RPMI7951 (cell line): Measurements from ENCODE around the gene GPLD1. TPM values are rescaled to one million over a fixed set of nuclear protein-coding genes. Genes with fewer than 3 reads are reported as not detected.

Experiments used
- DNase-seq: peaks from one replicate; pipeline ENCODE4 v3.0.0-alpha.2; 2012; ENCODE audit warnings: low read depth
- total RNA-seq: library from RNA; depleted of rRNA; stranded (reverse); fragments of >200 nt; shearing (Covaris generic); gene quantifications from 2 replicates; pipeline ENCODE4 v1.2.3, GENCODE V29; 2014

GPLD1 gene
- total RNA-seq, 1 experiment from 2014 or later, result not detected

GRCh38 chr6:24455061-24455460 is 34.3 kb downstream of the GPLD1 start:
- DNase-seq, result no peak

- no peak for DNase-seq
Measured at GRCh38 chr6:24454452-24454851, 34.9 kb downstream of the GPLD1 start.

- no peak for DNase-seq
Measured at GRCh38 chr6:24453921-24454320, 35.5 kb downstream of the GPLD1 start.

GRCh38 chr6:24451581-24452388 is 37.6 kb downstream of the GPLD1 start:
- DNase-seq, result no peak

- no peak for DNase-seq
Measured at GRCh38 chr6:24448828-24449525, 40.4 kb downstream of the GPLD1 start.

- no peak for DNase-seq
Measured at GRCh38 chr6:24448396-24448795, 41.0 kb downstream of the GPLD1 start.

GRCh38 chr6:24446670-24447069 is 42.7 kb downstream of the GPLD1 start:
- no peak for DNase-seq

- DNase-seq, result no peak
Measured at GRCh38 chr6:24445704-24446103, 43.7 kb downstream of the GPLD1 start.

- no peak for DNase-seq
Measured at GRCh38 chr6:24444588-24444987, 44.8 kb downstream of the GPLD1 start.

- no peak for DNase-seq
Measured at GRCh38 chr6:24441599-24441904, 47.8 kb downstream of the GPLD1 start.

- no peak for DNase-seq
Measured at GRCh38 chr6:24440897-24441598, 48.3 kb downstream of the GPLD1 start.

- DNase-seq, result no peak
Measured at GRCh38 chr6:24439858-24440539, 49.4 kb downstream of the GPLD1 start.

- no peak for DNase-seq
Measured at GRCh38 chr6:24436979-24437378, 52.4 kb downstream of the GPLD1 start.

- no peak for DNase-seq
Measured at GRCh38 chr6:24432611-24433010, 56.8 kb downstream of the GPLD1 start.

GRCh38 chr6:24431045-24431451 is 58.3 kb downstream of the GPLD1 start:
- DNase-seq, result peak; percentile 48

GRCh38 chr6:24430086-24430485 is 59.3 kb downstream of the GPLD1 start:
- no peak for DNase-seq

- no peak for DNase-seq
Measured at GRCh38 chr6:24429146-24429545, 60.2 kb downstream of the GPLD1 start.

GRCh38 chr6:24428615-24429014 is 60.8 kb downstream of the GPLD1 start:
- no peak for DNase-seq

- no peak for DNase-seq
Measured at GRCh38 chr6:24426729-24427446, 62.5 kb downstream of the GPLD1 start.

GRCh38 chr6:24425091-24425490 is 64.3 kb downstream of the GPLD1 start:
- no peak for DNase-seq

- no peak for DNase-seq
Measured at GRCh38 chr6:24419526-24419925, 69.9 kb downstream of the GPLD1 start.

- no peak for DNase-seq
Measured at GRCh38 chr6:24415753-24416152, 73.6 kb downstream of the GPLD1 start.
